GM08714 (cell line): ENCODE data around the gene MCU.

Experiments used
- H3K4me3 ChIP-seq: fragments of 200-500 bp; sonication (Bioruptor generic); 2 replicates; pipeline ENCODE4 v1.5.1; 2014; ENCODE audit warnings: mild to moderate bottlenecking, low read length, inconsistent platforms
- ZNF274 ChIP-seq: IDR thresholded peaks from 2 replicates; pipeline ENCODE4 v1.6.1; 2012; ENCODE audit warnings: mild to moderate bottlenecking, low read depth, low read length

The MCU gene

DNA sequence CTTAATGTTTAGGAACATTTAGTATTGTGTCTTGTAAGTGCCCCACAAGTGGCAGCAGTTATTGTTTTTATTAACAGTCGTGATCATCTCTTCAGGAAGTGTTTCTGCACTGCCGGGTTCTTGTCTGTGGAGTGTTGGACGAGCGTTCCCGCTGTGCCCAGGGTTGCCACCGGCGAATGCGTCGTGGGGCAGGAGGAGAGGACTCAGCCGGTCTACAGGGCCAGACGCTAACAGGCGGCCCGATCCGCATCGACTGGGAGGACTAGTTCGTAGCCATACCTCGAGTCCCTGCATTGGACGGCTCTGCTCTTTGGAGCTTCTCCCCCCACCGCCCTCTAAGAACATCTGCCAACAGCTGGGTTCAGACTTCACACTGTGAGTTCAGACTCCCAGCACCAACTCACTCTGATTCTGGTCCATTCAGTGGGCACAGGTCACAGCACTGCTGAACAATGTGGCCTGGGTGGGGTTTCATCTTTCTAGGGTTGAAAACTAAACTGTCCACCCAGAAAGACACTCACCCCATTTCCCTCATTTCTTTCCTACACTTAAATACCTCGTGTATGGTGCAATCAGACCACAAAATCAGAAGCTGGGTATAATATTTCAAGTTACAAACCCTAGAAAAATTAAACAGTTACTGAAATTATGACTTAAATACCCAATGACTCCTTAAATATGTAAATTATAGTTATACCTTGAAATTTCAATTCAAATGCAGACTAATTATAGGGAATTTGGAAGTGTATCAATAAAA lies 240.5 kb downstream of the MCU start:
- H3K4me3 ChIP-seq, result no peak overlapping the region
- TF ChIP-seq ZNF274, result no peak

GRCh38 chr10:72935361-72935760 lies 243.4 kb downstream of the MCU start:
- no peak overlapping the region for H3K4me3 ChIP-seq
- no peak for TF ChIP-seq ZNF274
